Measurements from ENCODE around the gene CARS1.

CARS1 gene

GRCh38 chr11:3000032-3000961 lies 56.9 kb downstream of the CARS1 start:
- H3K36me3 ChIP-seq (ENCODE audit: low read depth): peaks cover 58% of the 10 kb centered on the region
- TF ChIP-seq CTCF (IDR thresholded peaks at IDR 0.05; ENCODE audit: poor library complexity, severe bottlenecking): no peak
- H3K4me1 ChIP-seq (ENCODE audit: insufficient read depth, poor library complexity, severe bottlenecking): peaks cover 32% of the 10 kb centered on the region
- DNase-seq (ENCODE audit: low spot score) (no peak), ATAC-seq (ENCODE audit: low read depth) (peak; percentile 85)
- no peaks in the 10 kb centered on the region for H3K9me3 ChIP-seq (ENCODE audit: severe bottlenecking)
- H3K27me3 ChIP-seq (ENCODE audit: insufficient read depth, poor library complexity, severe bottlenecking): no peaks in the 10 kb centered on the region
- no peak overlapping the region for H3K4me3 ChIP-seq (ENCODE audit: severe bottlenecking)
- H3K27ac ChIP-seq (ENCODE audit: poor library complexity, severe bottlenecking): peak overlapping the region; percentile 86

DNA sequence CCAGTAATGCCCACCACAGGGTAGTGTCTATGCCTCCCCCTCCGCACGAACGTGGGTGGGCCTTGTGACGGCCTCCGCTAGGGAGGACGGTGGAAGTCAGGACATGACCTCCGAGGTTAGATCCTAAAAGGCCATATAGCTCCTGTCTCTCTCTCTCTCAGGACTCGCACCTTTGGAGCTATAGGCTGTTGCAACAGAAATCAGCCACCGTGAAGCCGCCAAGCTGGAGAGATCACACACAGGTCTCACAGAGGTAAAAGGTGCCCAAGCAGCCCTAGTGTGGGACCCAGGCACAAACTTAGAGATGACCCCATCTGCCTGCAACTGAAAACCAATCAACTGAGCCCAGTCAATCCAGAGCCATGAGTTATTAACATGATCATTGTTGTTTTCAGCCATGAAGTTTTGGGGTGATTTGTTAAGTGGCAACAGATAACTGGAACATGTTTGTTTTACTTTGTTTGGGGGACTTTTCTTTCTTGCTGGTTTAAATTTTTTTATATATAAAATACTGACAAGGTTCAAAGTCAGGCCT lies 57.7 kb downstream of the CARS1 start:
- peaks cover 51% of the 10 kb centered on the region for H3K36me3 ChIP-seq (ENCODE audit: low read depth)
- TF ChIP-seq CTCF (IDR thresholded peaks at IDR 0.05; ENCODE audit: poor library complexity, severe bottlenecking): no peak
- H3K9me3 ChIP-seq (ENCODE audit: severe bottlenecking): no peaks in the 10 kb centered on the region
- peak overlapping the region; percentile 86 for H3K27ac ChIP-seq (ENCODE audit: poor library complexity, severe bottlenecking)
- H3K27me3 ChIP-seq (ENCODE audit: insufficient read depth, poor library complexity, severe bottlenecking): no peaks in the 10 kb centered on the region
- peaks cover 31% of the 10 kb centered on the region for H3K4me1 ChIP-seq (ENCODE audit: insufficient read depth, poor library complexity, severe bottlenecking)
- DNase-seq (ENCODE audit: low spot score) (no peak), ATAC-seq (ENCODE audit: low read depth) (no peak)
- no peak overlapping the region for H3K4me3 ChIP-seq (ENCODE audit: severe bottlenecking)

- ATAC-seq (ENCODE audit: low read depth) (no peak), DNase-seq (ENCODE audit: low spot score) (no peak)
- Histone ChIP-seq H3K4me3 (ENCODE audit: severe bottlenecking) (no peak overlapping the region), H3K27me3 (ENCODE audit: insufficient read depth, poor library complexity, severe bottlenecking) (no peaks in the 10 kb centered on the region), H3K4me1 (ENCODE audit: insufficient read depth, poor library complexity, severe bottlenecking) (peaks cover 22% of the 10 kb centered on the region), H3K36me3 (ENCODE audit: low read depth) (peaks cover 40% of the 10 kb centered on the region), H3K9me3 (ENCODE audit: severe bottlenecking) (no peaks in the 10 kb centered on the region), H3K27ac (ENCODE audit: poor library complexity, severe bottlenecking) (peak overlapping the region; percentile 36)
- TF ChIP-seq CTCF (IDR thresholded peaks at IDR 0.05; ENCODE audit: poor library complexity, severe bottlenecking): no peak
Measured at GRCh38 chr11:2998073-2998850, 59.0 kb downstream of the CARS1 start.

- Histone ChIP-seq H3K4me1 (ENCODE audit: insufficient read depth, poor library complexity, severe bottlenecking) (peaks cover 22% of the 10 kb centered on the region), H3K36me3 (ENCODE audit: low read depth) (peaks cover 32% of the 10 kb centered on the region), H3K4me3 (ENCODE audit: severe bottlenecking) (no peak overlapping the region), H3K27ac (ENCODE audit: poor library complexity, severe bottlenecking) (peak overlapping the region; percentile 36), H3K27me3 (ENCODE audit: insufficient read depth, poor library complexity, severe bottlenecking) (no peaks in the 10 kb centered on the region), H3K9me3 (ENCODE audit: severe bottlenecking) (no peaks in the 10 kb centered on the region)
- DNase-seq (ENCODE audit: low spot score) (no peak), ATAC-seq (ENCODE audit: low read depth) (no peak)
- no peak for TF ChIP-seq CTCF (IDR thresholded peaks at IDR 0.05; ENCODE audit: poor library complexity, severe bottlenecking)
Measured at GRCh38 chr11:2997406-2997805, 59.8 kb downstream of the CARS1 start.
